ENCODE results near the gene CA4.
"Not testable (repeated sequence)": the region's sequence is repeated elsewhere in the genome, so short reads cannot be mapped to it uniquely, and the experiment has no call there.

The CA4 gene

GRCh38 chr17:60170835-60171752, 21.3 kb downstream of the CA4 start:
- Histone ChIP-seq H3K36me3 (ENCODE audit: control insufficient read depth, insufficient read depth, low read length) (no peaks in the 10 kb centered on the region), H3K9ac (ENCODE audit: low read length) (no peak overlapping the region), H3K4me1 (ENCODE audit: control insufficient read depth, insufficient read depth, low read length) (peaks cover 40% of the 10 kb centered on the region), H3K27me3 (ENCODE audit: control insufficient read depth, insufficient read depth, low read length) (no peaks in the 10 kb centered on the region), H3K4me3 (ENCODE audit: low read length) (no peak overlapping the region), H3K9me3 (ENCODE audit: control insufficient read depth, low read length) (no peaks in the 10 kb centered on the region)

GRCh38 chr17:60171753-60172079, 21.9 kb downstream of the CA4 start:
- no peaks in the 10 kb centered on the region for H3K27me3 ChIP-seq (ENCODE audit: control insufficient read depth, insufficient read depth, low read length)
- no peak overlapping the region for H3K9ac ChIP-seq (ENCODE audit: low read length)
- no peaks in the 10 kb centered on the region for H3K36me3 ChIP-seq (ENCODE audit: control insufficient read depth, insufficient read depth, low read length)
- H3K9me3 ChIP-seq (ENCODE audit: control insufficient read depth, low read length), result no peaks in the 10 kb centered on the region
- no peak overlapping the region for H3K4me3 ChIP-seq (ENCODE audit: low read length)
- H3K4me1 ChIP-seq (ENCODE audit: control insufficient read depth, insufficient read depth, low read length), result peaks cover 34% of the 10 kb centered on the region

GRCh38 chr17:60173304-60173819, 23.6 kb downstream of the CA4 start:
- H3K4me1 ChIP-seq (ENCODE audit: control insufficient read depth, insufficient read depth, low read length), result peaks cover 20% of the 10 kb centered on the region
- H3K27me3 ChIP-seq (ENCODE audit: control insufficient read depth, insufficient read depth, low read length), result no peaks in the 10 kb centered on the region
- no peaks in the 10 kb centered on the region for H3K36me3 ChIP-seq (ENCODE audit: control insufficient read depth, insufficient read depth, low read length)
- H3K4me3 ChIP-seq (ENCODE audit: low read length), result no peak overlapping the region
- no peaks in the 10 kb centered on the region for H3K9me3 ChIP-seq (ENCODE audit: control insufficient read depth, low read length)
- no peak overlapping the region for H3K9ac ChIP-seq (ENCODE audit: low read length)

GRCh38 chr17:60174035-60174434, 24.3 kb downstream of the CA4 start:
- no peak overlapping the region for H3K4me3 ChIP-seq (ENCODE audit: low read length)
- H3K4me1 ChIP-seq (ENCODE audit: control insufficient read depth, insufficient read depth, low read length), result peaks cover 17% of the 10 kb centered on the region
- H3K36me3 ChIP-seq (ENCODE audit: control insufficient read depth, insufficient read depth, low read length), result no peaks in the 10 kb centered on the region
- no peaks in the 10 kb centered on the region for H3K27me3 ChIP-seq (ENCODE audit: control insufficient read depth, insufficient read depth, low read length)
- no peak overlapping the region for H3K9ac ChIP-seq (ENCODE audit: low read length)
- no peaks in the 10 kb centered on the region for H3K9me3 ChIP-seq (ENCODE audit: control insufficient read depth, low read length)

GRCh38 chr17:60174767-60175166, 25.0 kb downstream of the CA4 start:
- H3K9ac ChIP-seq (ENCODE audit: low read length); H3K4me3 ChIP-seq (ENCODE audit: low read length); H3K9me3 ChIP-seq (ENCODE audit: control insufficient read depth, low read length); H3K36me3 ChIP-seq (ENCODE audit: control insufficient read depth, insufficient read depth, low read length); H3K27me3 ChIP-seq (ENCODE audit: control insufficient read depth, insufficient read depth, low read length): not testable (repeated sequence)
- H3K4me1 ChIP-seq (ENCODE audit: control insufficient read depth, insufficient read depth, low read length), result peaks cover 15% of the 10 kb centered on the region

GRCh38 chr17:60176763-60177162, 27.0 kb downstream of the CA4 start:
- H3K36me3 ChIP-seq (ENCODE audit: control insufficient read depth, insufficient read depth, low read length); H3K4me3 ChIP-seq (ENCODE audit: low read length); H3K4me1 ChIP-seq (ENCODE audit: control insufficient read depth, insufficient read depth, low read length); H3K27me3 ChIP-seq (ENCODE audit: control insufficient read depth, insufficient read depth, low read length); H3K9me3 ChIP-seq (ENCODE audit: control insufficient read depth, low read length); H3K9ac ChIP-seq (ENCODE audit: low read length): not testable (repeated sequence)

- H3K9me3 ChIP-seq (ENCODE audit: control insufficient read depth, low read length); H3K4me3 ChIP-seq (ENCODE audit: low read length); H3K36me3 ChIP-seq (ENCODE audit: control insufficient read depth, insufficient read depth, low read length); H3K27me3 ChIP-seq (ENCODE audit: control insufficient read depth, insufficient read depth, low read length); H3K4me1 ChIP-seq (ENCODE audit: control insufficient read depth, insufficient read depth, low read length); H3K9ac ChIP-seq (ENCODE audit: low read length): not testable (repeated sequence)
Observed at GRCh38 chr17:60178180-60178579, 28.4 kb downstream of the CA4 start.

GRCh38 chr17:60180380-60180779, 30.6 kb downstream of the CA4 start:
- not testable (repeated sequence) for H3K27me3 ChIP-seq (ENCODE audit: control insufficient read depth, insufficient read depth, low read length); H3K9me3 ChIP-seq (ENCODE audit: control insufficient read depth, low read length); H3K4me1 ChIP-seq (ENCODE audit: control insufficient read depth, insufficient read depth, low read length); H3K9ac ChIP-seq (ENCODE audit: low read length); H3K36me3 ChIP-seq (ENCODE audit: control insufficient read depth, insufficient read depth, low read length); H3K4me3 ChIP-seq (ENCODE audit: low read length)

- not testable (repeated sequence) for H3K4me1 ChIP-seq (ENCODE audit: control insufficient read depth, insufficient read depth, low read length); H3K4me3 ChIP-seq (ENCODE audit: low read length); H3K27me3 ChIP-seq (ENCODE audit: control insufficient read depth, insufficient read depth, low read length); H3K9ac ChIP-seq (ENCODE audit: low read length); H3K9me3 ChIP-seq (ENCODE audit: control insufficient read depth, low read length); H3K36me3 ChIP-seq (ENCODE audit: control insufficient read depth, insufficient read depth, low read length)
Observed at GRCh38 chr17:60186372-60186771, 36.6 kb downstream of the CA4 start.

GRCh38 chr17:60186846-60187745, 37.3 kb downstream of the CA4 start:
- H3K9ac ChIP-seq (ENCODE audit: low read length); H3K27me3 ChIP-seq (ENCODE audit: control insufficient read depth, insufficient read depth, low read length); H3K4me1 ChIP-seq (ENCODE audit: control insufficient read depth, insufficient read depth, low read length); H3K36me3 ChIP-seq (ENCODE audit: control insufficient read depth, insufficient read depth, low read length); H3K9me3 ChIP-seq (ENCODE audit: control insufficient read depth, low read length); H3K4me3 ChIP-seq (ENCODE audit: low read length): not testable (repeated sequence)

- H3K27me3 ChIP-seq (ENCODE audit: control insufficient read depth, insufficient read depth, low read length), result no peaks in the 10 kb centered on the region
- H3K9ac ChIP-seq (ENCODE audit: low read length), result no peak overlapping the region
- no peak overlapping the region for H3K4me3 ChIP-seq (ENCODE audit: low read length)
- H3K36me3 ChIP-seq (ENCODE audit: control insufficient read depth, insufficient read depth, low read length), result no peaks in the 10 kb centered on the region
- H3K4me1 ChIP-seq (ENCODE audit: control insufficient read depth, insufficient read depth, low read length), result no peaks in the 10 kb centered on the region
- no peaks in the 10 kb centered on the region for H3K9me3 ChIP-seq (ENCODE audit: control insufficient read depth, low read length)
Observed at GRCh38 chr17:60188759-60189158, 39.0 kb downstream of the CA4 start.

- not testable (repeated sequence) for H3K4me1 ChIP-seq (ENCODE audit: control insufficient read depth, insufficient read depth, low read length); H3K9me3 ChIP-seq (ENCODE audit: control insufficient read depth, low read length); H3K36me3 ChIP-seq (ENCODE audit: control insufficient read depth, insufficient read depth, low read length); H3K27me3 ChIP-seq (ENCODE audit: control insufficient read depth, insufficient read depth, low read length); H3K9ac ChIP-seq (ENCODE audit: low read length); H3K4me3 ChIP-seq (ENCODE audit: low read length)
Observed at GRCh38 chr17:60190032-60190431, 40.3 kb downstream of the CA4 start.
